GM18867 (cell line): ENCODE results near the gene CELF1.

Experiments used
- ATAC-seq: cut with Tn5 transposase; IDR thresholded peaks from one replicate; pipeline ENCODE4 v1.9.1; 2021; ENCODE audit warnings: mild to moderate bottlenecking, moderate library complexity; ENCODE audit not compliant: unreplicated experiment

Gene CELF1

GRCh38 chr11:47552566-47553405, at the start of gene CELF1:
Gene CELF1 (minus strand): TSS chr11:47553132. CDS start chr11:47499523, 53,609 bp downstream.
- ATAC-seq = peak; percentile 87

DNA sequence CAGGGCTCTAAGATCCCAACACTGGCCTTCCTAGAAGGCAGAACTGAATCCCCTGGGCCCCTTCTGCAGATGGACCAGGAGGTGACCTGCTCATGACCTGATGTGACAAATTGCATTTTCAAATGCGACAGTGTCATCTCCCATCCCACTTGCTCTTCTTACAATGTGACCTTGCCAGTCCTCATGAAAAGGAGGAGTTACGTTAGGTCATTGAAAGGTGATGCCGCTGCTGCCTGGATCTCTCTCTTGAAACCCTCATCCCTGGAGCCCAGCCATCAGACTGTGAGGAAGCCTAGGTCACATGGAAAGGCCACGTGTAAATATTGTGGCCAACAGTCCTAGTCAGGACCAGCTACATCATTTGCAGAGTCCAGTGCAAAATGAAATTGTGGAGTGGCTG, 47.0 kb upstream of the CELF1 start:
- ATAC-seq = no peak

DNA sequence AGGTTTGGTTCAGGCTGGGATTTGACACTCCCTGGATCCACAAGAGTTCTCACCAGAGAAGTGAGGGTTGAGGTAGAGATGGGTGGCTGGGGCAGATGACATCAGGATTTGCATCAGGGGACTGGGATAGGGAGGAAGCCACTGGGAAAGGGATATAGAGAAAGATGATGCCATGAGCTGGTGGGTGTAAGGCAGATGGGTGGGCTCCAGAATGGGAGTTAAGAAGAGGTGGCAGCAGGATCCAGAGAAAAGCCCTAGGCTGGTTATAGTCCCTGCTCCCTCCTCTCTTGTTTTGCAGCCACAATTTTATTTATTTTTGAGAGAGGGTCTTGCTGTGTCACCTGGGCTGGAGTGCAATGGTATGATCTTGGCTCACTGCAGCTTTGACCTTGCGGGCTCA, 43.0 kb upstream of the CELF1 start:
- no peak for ATAC-seq

DNA sequence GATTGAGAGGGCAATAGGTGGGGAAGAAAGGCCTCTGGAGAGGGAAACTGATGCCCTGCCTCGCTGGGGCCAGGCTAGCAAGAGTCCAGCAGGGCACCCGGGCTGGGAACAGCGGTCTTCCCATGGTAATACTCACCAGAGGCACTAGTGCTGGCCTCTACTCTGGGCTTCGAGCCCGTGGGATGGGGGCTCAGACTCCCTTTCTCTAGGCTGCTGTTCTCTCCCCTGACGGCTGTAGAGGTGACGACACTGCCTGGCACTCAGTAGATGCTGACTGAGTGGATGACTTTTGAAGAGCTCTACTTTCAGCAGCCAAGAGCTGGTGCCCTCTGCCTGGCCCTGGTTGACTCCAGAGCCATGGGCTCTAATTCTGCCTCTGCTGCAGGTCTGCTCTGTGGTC, 42.1 kb upstream of the CELF1 start:
- ATAC-seq = no peak

- ATAC-seq = no peak
Observed at GRCh38 chr11:47593934-47594855, 41.3 kb upstream of the CELF1 start, which contains the start of gene C1QTNF4. Gene C1QTNF4 (minus strand): TSS chr11:47594411. CDS start chr11:47590810, 3,601 bp downstream.

- no peak for ATAC-seq
Observed at GRCh38 chr11:47593492-47593933, 40.6 kb upstream of the CELF1 start.

- ATAC-seq = no peak
Observed at GRCh38 chr11:47592970-47593369, 40.0 kb upstream of the CELF1 start.

DNA sequence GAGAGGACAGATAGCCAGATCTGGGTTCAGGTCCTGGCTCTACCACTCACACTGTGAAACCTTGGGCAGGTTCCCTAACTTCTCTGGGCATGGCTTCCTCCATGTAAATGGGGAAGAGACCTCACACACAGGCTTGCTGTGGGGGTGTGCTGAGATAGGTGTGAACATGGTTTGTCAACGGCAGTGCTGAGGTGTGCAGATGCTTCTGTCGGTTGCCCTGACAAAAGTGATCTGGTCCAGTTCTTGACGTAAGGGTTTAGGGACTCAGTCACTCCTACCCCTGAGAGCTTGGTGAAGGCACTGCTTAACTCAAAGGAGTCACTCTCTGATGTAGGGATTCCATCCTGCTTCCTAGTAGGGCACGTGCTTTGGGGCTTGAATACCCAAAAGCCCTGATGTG, 39.3 kb upstream of the CELF1 start:
- ATAC-seq = no peak

DNA sequence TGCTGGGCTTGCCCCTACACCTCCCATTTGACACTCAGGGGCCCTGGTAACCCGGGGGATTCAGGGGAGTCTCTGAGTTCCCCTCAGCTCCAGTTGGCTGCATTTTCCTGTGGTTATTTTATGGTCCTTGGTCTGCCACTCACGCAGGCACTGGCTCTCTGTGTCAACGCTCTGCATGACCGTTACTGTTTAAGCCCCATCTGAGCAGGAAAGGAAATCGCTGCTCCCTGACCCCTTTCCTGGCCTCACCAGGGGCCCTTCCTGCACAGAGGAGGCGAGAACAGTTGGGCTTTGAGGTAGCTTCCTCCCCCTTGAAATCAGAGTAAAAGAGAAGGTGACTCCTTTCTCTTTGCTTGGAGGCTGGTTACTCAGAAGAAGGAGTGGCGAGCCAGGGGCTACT, 38.8 kb upstream of the CELF1 start:
- ATAC-seq = no peak

GRCh38 chr11:47589977-47590861, 37.3 kb upstream of the CELF1 start:
- no peak for ATAC-seq

- ATAC-seq = no peak
Observed at GRCh38 chr11:47589584-47589976, 36.6 kb upstream of the CELF1 start.

- ATAC-seq = no peak
Observed at GRCh38 chr11:47589118-47589517, 36.2 kb upstream of the CELF1 start.

- ATAC-seq = no peak
Observed at GRCh38 chr11:47587723-47588326, 34.9 kb upstream of the CELF1 start.

GRCh38 chr11:47587039-47587716, 34.2 kb upstream of the CELF1 start:
- no peak for ATAC-seq

DNA sequence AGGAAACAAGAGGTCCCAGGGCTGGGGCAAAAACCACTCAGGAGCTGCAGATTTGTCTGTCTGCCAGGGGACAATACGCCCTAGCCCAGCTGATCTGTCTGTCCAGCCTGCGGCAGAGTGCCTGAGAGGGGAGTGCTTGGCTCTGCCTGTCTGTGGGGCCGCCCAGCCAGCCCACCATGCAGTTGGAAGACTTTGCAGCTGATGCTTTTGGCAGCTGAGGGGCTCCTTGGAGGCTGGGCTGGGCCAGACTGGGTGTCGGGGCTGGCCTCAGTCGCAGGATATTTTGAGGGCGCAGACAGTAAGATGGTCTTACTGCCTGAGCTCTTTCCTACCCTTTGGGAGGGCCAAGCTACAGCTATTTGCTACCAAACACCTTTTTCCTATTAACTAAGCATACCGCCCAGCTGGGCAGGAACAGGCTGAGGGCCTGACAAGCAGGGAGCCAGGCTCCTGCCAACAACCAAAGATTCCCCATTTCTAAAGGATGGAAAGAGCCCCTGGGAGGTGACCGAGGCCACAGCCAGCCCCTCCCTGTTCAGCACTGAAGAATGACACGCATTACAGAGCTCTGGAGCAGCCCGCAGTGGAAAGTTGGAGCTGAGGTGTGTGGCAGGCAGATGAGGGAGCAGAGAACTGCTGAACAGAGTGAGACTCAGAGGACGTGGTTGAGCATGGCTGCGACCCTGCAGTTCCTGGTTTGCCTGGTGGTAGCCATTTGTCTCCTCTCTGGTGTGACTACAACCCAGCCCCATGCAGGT, 33.3 kb upstream of the CELF1 start, which contains the start of gene FAM180B:
Gene FAM180B (plus strand): TSS at position 581 of the 758 bp plus-strand sequence. CDS start 91 bp downstream, at position 672.
- ATAC-seq = no peak

DNA sequence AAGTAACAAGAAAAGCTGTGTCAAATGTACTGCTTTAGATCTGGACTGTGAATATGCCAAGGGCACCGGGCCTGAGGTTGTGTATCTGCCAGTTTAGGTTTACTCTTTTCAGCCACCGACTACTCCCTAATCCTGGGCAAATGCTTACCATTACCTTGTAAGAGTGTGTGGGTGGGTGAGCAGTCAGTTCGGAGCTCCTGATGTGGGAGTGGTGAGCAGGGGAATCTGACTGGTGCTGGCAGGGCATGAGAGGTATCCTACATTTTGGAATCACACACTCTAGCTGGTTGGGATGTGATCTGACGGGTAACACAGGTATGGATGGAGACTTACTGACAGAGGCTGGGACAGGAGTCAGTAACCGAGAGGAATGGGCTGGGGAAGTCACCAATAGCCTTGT, 30.9 kb upstream of the CELF1 start:
- no peak for ATAC-seq

- peak; percentile 90 for ATAC-seq
Observed at GRCh38 chr11:47578524-47579494, 25.9 kb upstream of the CELF1 start, which contains the start of the genes KBTBD4 and NDUFS3. Gene KBTBD4 (minus strand): TSS chr11:47578970. CDS start chr11:47578951, 19 bp downstream. Gene NDUFS3 (plus strand): TSS chr11:47579074. CDS start chr11:47579092, 18 bp downstream.
